Measurements from ENCODE around the gene PDLIM5. TPM values are rescaled to one million over a fixed set of nuclear protein-coding genes. Genes with fewer than 3 reads are reported as not detected.

PDLIM5 gene
- total RNA-seq, 1 experiment from 2014 or later = 58.0 TPM

DNA sequence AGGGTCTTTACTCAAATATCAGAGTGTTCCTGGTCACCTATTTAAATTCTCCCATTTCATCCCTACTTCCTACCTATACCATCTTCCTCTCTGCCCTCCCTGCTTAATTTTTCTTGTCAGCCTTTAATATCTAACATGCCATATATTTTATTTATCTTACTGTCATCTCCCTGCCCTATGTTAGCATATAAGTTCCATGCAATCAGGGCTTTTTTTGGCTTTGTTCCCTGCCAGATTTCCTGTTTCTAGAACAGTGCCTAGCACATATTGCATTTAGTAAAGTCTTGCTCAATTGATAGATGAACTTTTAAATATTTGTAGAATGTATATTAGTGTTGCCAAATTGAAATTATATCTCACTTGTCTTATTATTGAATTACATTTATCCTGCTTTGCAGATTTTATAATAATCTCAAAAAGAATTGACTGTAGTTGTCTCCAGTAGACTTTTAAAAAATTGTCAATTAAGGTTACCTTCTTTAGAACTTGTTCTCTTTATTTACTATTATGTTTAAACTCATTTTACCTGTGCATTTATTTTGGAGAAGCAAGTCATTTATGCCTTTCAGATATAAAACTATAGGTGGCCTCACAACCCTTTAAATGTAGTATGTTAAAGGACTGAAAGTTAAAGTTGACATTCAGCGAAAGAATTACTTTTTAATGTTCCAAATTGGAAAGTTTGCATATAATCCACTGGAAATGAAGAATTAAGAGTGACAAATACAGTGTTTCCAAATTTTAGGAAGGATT, 197.8 kb downstream of the PDLIM5 start:
- no peak overlapping the region for H3K27ac ChIP-seq (ENCODE audit: insufficient read length, low read depth, low read length)
- no peak overlapping the region; a peak in 1 of 7 replicates for H3K27ac Mint-ChIP-seq
- TF ChIP-seq, protein P1, sequence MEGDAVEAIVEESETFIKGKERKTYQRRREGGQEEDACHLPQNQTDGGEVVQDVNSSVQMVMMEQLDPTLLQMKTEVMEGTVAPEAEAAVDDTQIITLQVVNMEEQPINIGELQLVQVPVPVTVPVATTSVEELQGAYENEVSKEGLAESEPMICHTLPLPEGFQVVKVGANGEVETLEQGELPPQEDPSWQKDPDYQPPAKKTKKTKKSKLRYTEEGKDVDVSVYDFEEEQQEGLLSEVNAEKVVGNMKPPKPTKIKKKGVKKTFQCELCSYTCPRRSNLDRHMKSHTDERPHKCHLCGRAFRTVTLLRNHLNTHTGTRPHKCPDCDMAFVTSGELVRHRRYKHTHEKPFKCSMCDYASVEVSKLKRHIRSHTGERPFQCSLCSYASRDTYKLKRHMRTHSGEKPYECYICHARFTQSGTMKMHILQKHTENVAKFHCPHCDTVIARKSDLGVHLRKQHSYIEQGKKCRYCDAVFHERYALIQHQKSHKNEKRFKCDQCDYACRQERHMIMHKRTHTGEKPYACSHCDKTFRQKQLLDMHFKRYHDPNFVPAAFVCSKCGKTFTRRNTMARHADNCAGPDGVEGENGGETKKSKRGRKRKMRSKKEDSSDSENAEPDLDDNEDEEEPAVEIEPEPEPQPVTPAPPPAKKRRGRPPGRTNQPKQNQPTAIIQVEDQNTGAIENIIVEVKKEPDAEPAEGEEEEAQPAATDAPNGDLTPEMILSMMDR (conservative IDR thresholded peaks at IDR 0.05) = no peak

More for the DNA sequence above, 197.8 kb downstream of the PDLIM5 start:
- no peak overlapping the region for H3K4me3 Mint-ChIP-seq
- Histone ChIP-seq H3T11ph (ENCODE audit: low read length) (no peak overlapping the region), H3K79me2 (ENCODE audit: insufficient read depth, low read length) (no peaks in the 10 kb centered on the region), H3K27me3 (ENCODE audit: insufficient read depth, low read length) (no peaks in the 10 kb centered on the region), H3K14ac (ENCODE audit: insufficient read depth, low read length) (no peak overlapping the region), H3K23me2 (ENCODE audit: insufficient read length, low read depth, low read length, poor library complexity, severe bottlenecking) (no peaks in the 10 kb centered on the region), H2BK120ac (ENCODE audit: low read depth, low read length, poor library complexity, severe bottlenecking) (no peak overlapping the region), H3K23ac (ENCODE audit: insufficient read length, low read depth, low read length) (no peak overlapping the region), H3K9ac (ENCODE audit: extremely low read depth, insufficient read length, low read length) (no peak overlapping the region), H2AFZ (ENCODE audit: low read length) (no peak overlapping the region), H2BK5ac (ENCODE audit: insufficient read length, low read length) (no peak overlapping the region), H3K4ac (ENCODE audit: low read depth, low read length) (no peak overlapping the region), H2BK20ac (ENCODE audit: low read depth, low read length, poor library complexity, severe bottlenecking) (no peak overlapping the region), H4K20me1 (ENCODE audit: control insufficient read depth, insufficient read depth, insufficient read length) (no peaks in the 10 kb centered on the region), H3K9me3 (ENCODE audit: control insufficient read depth, low read depth, low read length) (no peaks in the 10 kb centered on the region), H2BK12ac (ENCODE audit: insufficient read length, low read depth, low read length) (no peak overlapping the region), H4K91ac (ENCODE audit: insufficient read length, low read depth, low read length) (no peak overlapping the region), H2AK5ac (ENCODE audit: insufficient read length, low read length) (no peak overlapping the region), H3K18ac (ENCODE audit: insufficient read length, low read depth, low read length) (no peak overlapping the region), H2BK15ac (ENCODE audit: low read depth, low read length) (no peak overlapping the region), H3K79me1 (ENCODE audit: insufficient read depth, low read depth, low read length, poor library complexity, severe bottlenecking) (no peaks in the 10 kb centered on the region), H3K4me2 (ENCODE audit: insufficient read depth, insufficient read length, low read length) (no peak overlapping the region), H3K56ac (ENCODE audit: insufficient read length, low read depth, low read length) (no peak overlapping the region), H3K4me1 (ENCODE audit: insufficient read depth, low read length) (no peaks in the 10 kb centered on the region), H4K8ac (replicated peaks; ENCODE audit: insufficient read length, low read depth, low read length) (no peak overlapping the region), H4K5ac (ENCODE audit: insufficient read length, low read depth, low read length) (no peak overlapping the region)
- WGBS (ENCODE audit: extremely low coverage, insufficient read length, low lambda C conversion rate) = no CpG with 5 or more reads among the region's 1 CpG
- H3K9me3 Mint-ChIP-seq = no peaks in the 10 kb centered on the region
- DNase-seq = no peak
- H3K27me3 Mint-ChIP-seq (ENCODE audit: low read depth) = no peaks in the 10 kb centered on the region
- peaks cover 0 to 5% of the 10 kb centered on the region in 2 experiments; a peak in 2 of 4 replicates for H3K4me1 Mint-ChIP-seq
- no peaks in the 10 kb centered on the region; a peak in 1 of 7 replicates for H3K36me3 Mint-ChIP-seq (ENCODE audit: insufficient read depth in 1 of 3, low read depth in 3 of 3)

All from H9 (cell line).